GM12872 (cell line): ENCODE data around the gene NAALADL2.

Experiments
- TF ChIP-seq, protein P1 (sequence below): IDR thresholded peaks from 3 replicates; pipeline ENCODE4 v1.5.1; 2011; ENCODE audit warnings: low read depth, mild to moderate bottlenecking, low read length, moderate library complexity; ENCODE audit not compliant: insufficient read depth

Gene NAALADL2

DNA sequence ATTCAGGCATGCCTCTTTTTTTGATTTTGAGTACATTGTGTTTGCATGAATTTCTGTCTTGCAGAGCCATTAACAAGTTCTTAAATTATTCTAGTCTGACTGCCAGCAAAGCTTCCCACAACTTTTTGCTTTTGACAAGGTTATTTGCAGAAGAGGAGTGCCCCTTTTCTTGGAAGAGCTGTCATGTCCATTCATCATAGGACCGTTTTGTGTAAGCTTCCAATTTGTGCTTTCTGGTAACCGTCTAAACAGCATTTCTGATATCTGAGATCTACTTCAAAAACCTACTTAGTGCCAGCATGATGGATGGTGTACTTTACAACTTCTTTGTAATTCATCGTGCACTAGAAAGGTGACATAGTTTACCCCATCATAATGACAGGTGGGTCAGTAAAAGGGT is 379.7 kb downstream of the NAALADL2 start:
- TF ChIP-seq, protein P1, sequence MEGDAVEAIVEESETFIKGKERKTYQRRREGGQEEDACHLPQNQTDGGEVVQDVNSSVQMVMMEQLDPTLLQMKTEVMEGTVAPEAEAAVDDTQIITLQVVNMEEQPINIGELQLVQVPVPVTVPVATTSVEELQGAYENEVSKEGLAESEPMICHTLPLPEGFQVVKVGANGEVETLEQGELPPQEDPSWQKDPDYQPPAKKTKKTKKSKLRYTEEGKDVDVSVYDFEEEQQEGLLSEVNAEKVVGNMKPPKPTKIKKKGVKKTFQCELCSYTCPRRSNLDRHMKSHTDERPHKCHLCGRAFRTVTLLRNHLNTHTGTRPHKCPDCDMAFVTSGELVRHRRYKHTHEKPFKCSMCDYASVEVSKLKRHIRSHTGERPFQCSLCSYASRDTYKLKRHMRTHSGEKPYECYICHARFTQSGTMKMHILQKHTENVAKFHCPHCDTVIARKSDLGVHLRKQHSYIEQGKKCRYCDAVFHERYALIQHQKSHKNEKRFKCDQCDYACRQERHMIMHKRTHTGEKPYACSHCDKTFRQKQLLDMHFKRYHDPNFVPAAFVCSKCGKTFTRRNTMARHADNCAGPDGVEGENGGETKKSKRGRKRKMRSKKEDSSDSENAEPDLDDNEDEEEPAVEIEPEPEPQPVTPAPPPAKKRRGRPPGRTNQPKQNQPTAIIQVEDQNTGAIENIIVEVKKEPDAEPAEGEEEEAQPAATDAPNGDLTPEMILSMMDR, result no peak

DNA sequence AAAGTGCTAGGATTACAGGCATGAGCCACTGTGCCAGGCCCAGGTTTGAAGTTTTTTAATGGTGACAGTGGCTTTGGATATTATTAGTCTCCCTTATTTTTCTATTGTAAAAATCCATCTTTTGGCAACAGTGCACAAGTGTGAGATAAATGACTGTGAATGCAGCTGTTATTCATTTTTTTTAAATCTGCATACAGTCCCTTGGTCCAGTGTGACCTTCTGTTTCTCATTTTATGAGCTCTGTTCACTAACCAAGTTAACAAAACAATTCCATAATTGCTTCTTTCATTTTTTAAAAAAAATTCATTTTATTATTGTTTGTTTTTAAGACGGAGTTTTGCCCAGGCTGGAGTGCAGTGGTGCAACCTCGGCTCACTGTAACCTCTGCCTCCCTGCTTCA is 381.8 kb downstream of the NAALADL2 start:
- TF ChIP-seq, protein P1, result no peak

DNA sequence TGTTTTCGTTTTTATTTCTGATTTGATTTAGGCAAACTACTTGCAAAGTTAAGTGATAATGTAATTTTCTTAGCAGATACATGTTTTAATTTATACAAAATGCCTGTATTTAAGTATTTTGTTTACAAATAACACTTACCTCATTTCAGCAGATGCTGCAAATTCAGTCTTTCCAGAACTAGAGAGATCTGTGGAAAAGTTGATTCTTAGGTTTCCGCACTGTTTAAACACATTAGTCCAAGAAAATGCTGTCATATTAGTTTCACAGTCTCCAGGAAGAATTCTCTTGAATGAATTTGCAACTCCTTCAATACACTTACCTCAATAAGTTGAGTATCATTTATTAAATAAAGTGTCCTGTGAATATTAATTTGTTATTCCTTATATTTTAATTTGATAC is 383.1 kb downstream of the NAALADL2 start:
- TF ChIP-seq, protein P1, result no peak

DNA sequence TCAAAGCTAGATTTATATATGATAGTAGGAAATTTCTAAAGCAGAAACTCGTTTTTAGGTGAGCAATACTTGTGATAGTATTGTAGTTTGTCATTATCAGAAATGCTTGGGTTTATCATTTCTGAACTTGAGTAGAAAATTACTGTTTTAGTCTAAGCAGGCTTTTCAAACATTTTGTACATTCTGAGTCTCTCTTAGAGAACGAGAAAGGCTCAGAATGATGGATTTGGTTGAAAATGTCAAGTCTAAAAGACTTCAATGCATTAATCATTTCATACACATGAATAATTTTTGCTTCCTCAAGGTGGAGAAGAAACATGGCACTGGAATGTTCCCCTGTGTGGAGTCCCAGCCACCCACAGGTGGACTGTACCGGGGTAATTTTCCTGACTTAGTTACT is 387.1 kb downstream of the NAALADL2 start:
- TF ChIP-seq, protein P1, result no peak

DNA sequence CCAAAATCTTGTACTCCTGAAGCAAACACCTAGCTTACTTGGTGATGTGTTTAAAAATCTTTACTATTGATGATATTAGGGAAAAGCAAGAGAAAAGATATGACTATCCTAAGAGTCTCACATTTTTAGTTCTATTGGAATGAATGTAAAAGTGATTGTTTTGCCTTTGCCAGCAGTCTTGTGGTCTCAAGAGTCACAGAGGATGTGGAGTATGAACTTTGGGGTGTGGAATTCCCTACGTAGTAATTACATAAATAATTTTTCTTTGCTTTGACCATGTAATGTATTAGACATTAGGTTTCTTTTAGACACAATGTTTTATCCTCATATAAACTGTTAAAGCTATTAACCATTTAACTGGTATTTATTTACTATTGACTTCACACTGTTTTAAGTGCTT is 387.6 kb downstream of the NAALADL2 start:
- TF ChIP-seq, protein P1, result no peak

DNA sequence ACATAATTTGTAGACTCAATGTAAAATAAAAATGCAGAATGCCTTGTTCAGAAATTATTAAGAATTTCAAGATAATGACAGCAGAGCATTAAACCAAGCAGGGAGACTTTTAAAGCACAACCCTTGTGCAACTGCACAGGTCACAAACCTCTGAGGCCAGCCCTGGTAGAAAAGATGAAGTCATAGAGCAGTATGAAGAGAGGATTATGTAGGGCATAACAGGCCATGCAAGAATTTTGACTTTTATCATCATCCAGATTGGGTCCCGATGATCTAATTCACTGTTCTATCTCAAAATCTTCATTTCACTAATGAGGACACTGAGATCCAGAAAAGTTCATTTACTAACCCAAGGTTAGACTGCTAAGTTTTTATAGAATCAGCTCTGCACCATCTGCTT is 388.5 kb downstream of the NAALADL2 start:
- TF ChIP-seq, protein P1, result no peak

DNA sequence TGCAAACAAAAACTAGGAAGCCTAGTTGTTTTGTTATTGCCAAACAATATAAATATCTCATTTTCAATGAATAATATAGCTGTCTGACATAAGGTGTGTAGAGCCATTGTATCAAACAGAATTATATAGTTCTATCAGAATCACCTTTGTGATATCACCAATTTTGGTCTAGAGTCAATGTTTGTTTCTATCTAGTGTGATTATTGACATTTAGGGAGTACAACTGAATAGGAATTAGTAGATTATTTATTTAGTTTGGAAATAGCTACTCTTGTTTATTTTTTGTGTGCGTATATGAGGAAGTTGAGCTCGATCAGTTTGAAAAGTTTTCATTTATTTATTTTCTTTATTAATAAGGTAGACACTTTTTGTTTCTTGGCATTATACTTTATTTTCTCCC is 389.7 kb downstream of the NAALADL2 start:
- TF ChIP-seq, protein P1, result no peak

DNA sequence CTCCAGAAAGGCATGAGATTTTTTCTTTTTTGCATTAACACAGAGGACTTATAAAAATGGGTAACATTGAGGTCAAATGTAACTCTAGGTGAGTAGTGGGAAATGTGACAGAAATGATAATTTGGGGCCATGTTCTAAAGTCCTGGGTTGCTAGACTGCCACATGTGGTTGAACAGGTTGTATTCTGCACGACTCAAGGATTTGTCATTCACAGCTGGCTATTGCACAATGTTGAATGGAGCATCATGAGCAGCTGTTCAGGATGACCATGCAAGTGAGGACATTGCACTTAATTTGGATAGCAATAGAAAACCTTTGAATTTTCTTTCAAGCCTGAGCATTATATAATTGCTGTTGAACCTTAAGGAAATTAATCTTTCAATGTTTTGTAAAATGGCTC is 396.6 kb downstream of the NAALADL2 start:
- TF ChIP-seq, protein P1, result no peak
